GM19035 (cell line): ENCODE data around the gene GDF10.

Source experiments
- ATAC-seq: cut with Tn5 transposase; IDR thresholded peaks from one replicate; pipeline ENCODE4 v1.9.1; 2021; ENCODE audit not compliant: unreplicated experiment

The GDF10 gene

DNA sequence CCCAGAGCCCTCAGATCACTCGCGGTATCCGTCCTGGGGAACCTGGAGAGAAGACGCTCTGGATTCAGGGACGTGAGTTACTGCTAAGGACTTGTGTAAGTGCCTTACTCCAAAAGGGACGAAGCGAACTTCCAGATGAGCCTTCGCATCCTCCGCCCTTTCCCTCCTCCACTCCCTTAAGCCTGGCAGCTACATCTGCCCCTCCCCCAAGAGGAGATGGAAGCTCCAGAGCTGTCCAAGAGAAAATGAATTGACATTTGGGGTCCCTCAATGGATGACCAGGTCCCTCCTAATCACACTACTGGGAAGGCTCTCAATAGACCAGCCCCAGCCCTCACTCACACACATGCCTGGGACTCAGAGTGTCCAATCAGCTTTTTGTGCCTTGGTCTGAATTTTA lies 31.3 kb upstream of the GDF10 start:
- ATAC-seq = no peak

DNA sequence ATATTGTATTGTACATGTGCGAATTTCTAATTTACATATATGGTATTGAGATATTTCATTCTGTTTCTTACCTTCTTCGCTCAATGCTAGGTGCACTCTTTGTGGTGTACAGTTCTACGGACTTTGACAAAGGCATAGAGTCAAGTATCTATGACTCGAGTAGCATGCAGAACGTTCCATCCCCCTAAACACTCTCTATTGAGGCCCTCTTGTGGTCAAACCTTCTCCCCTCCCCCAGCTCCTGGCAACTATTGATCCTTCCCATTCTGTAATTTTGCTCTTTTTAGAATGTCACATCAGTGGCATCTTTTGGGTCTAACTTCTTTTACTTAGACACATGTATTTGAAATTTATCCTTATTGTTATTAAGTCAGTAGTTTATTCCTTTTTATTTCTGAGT lies 30.7 kb upstream of the GDF10 start:
- no peak for ATAC-seq

DNA sequence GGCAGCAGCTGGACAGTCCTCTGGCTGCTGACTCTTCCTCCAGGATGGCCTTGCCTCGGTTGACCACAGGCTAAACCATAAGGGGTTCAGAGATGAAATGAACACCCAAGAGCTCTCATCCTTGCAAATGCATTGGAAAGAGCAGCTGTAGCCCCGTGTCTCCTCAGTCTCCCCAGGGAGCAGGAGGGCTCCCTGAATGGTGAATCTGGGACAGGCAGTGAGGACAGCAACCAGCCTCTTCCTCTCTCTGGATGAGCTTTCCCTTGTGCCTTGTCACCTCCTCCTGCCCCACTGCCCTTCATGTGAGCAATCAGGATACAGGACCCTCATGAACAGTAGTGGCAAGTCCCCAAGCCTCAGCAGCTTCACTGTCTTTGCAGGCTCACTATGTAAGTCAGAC lies 23.9 kb upstream of the GDF10 start:
- no peak for ATAC-seq

DNA sequence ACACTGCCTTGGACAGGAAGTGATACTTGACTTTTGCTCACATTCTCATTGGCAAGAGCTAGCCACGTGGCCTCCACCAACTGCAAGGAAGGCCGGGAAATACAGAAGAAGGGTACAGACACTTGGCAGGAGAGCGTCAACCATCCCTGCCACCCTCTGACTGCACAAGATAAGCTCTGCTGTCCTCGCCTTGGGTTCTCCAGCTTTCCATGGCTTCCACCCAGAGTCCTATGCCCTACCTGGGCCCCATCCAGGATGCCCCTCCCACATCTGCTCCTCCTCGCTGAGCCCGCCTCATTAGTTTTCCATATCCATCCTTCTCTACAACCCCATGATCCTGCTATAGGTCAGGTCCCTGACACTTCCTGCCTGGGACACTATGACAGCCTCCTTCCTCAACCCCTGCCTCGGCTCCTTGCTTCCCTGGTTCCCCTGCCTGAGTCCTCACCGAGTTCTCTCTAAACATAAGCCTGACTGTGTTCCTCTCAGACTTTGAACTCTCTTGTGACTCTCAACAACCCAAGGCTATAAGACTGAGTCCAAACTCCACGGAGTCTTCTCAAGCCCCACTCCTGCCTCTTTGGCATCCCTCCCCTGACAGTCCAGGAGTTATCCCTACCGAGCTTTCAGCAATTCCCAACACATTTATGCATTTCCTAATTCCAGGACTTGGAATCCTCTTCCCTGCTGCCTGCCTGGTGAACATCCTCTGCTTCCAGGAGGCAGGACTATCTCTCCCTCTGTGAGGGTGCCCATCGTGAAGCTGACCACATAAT lies 23.2 kb upstream of the GDF10 start:
- no peak for ATAC-seq

DNA sequence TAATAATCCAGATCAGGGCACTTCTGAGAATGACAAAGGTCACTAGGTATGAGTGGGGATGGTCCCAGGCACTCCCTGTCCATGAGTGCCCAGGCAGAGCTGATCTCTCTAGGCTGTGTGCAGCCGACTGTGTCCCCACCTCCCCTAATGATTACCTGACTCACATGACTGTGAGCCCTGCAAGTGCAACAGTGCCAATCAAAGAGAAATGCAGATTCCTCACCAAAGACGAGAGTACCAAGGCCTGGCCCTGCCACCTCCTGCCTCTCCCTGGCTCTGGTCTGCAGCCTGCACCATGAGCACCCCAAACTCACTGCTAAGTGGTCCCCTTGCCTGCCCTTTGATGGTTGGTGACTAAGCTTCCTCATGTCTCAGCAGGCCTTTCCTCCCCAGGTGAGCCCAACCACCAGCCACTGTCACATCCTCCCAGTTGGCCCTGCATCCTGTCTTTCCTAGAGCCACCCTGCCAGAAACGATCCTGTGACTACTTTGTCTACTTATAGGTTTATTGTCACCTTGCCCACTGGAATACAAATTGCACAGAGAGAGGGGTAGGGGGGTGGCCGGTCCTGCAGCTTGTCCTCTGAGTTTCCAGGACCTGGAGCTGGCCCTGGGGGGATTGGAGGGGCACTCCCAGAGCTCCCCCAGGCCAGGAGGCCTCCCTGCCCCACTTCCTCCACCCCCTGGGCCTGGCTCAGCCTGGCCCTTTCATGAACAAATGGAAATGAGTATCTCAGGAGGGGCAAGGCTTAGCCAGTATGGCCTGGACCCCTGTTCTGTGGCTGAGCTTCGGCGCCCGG lies 22.4 kb upstream of the GDF10 start:
- no peak for ATAC-seq

DNA sequence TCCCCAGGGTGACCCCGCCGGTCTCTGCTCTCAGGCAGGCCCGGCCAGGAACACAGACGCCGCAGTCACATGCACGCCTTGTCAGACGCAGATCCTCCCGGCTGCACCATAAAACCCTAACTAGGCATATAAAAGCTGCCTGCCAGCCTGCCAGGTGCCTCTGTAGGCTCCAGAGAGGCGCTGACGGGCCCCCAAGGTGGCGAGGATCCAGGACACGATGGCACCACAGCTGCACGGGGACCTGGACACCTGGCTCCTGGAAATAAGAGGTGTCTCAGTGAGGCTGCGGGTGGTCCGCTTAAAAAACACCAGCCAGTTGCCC lies 21.9 kb upstream of the GDF10 start:
- no peak for ATAC-seq

DNA sequence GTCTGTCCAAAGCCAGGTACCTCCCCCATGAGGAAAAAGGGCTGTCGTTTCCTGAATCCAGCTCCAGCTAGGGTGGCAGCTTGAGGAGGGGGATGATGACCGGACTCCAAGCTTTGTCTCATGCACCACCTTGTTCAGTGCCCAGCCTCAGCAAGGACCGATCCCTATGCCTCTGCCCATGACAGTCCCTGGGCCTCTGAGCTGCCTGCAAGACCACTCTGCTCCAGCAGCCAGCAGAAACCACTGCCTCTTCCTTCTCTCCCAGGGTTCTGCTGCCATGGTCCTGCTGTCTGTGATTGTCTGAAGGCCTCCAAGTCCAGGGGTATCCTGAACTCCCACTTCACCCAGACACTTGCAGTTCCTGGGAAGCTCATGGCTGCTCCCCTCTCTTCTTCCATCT lies 21.3 kb upstream of the GDF10 start:
- ATAC-seq = no peak

DNA sequence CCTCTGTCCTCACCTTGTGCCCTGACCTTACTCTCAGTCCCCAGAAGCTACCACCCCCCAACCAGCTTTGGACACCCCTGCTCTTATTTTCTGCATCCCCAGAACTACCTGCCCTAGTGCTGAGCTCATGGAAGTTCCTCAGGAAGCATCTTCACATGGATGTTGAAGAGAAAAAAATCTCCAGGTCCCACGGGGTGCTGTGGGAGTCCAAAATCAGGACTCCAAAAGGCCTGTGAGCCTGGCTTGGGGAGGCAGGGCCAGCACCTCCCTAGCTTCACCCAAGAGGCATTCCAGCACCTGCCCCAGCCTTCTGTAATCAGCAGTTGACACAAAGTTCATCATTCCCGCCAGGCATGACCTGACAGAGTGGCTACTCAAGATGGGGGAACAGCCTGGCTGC lies 20.7 kb upstream of the GDF10 start:
- no peak for ATAC-seq

DNA sequence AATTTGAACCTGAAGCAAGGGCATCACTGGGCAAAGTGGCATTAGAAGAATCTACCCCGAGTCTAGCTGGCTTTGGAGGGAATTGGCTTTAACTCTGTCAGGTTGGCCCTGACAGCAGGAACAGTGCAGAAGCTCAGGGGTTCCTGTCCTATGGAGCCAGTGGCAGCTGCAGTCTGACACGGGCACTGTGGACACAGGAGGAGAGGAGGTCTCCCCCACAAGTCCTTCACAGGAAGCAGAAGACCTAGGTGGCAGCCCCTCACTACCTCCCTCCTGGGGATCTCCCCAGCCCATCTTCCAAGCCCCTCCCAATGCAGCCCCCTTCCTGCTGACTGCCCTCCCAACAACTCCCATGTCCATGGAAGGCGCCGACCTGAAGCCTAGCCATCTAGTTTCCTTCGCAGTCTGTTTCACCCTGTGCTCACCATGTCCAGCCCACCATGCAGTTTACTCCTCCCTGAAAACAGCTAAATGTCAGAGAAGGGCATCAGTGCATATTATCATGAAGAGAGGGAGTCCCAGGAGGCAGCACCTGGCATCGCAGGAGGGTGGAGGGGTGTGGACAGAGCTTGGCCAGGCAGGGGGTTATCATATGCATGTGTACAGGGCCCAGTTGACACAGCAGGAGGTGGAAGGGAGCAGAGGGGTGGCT lies 17.9 kb upstream of the GDF10 start:
- ATAC-seq = no peak

DNA sequence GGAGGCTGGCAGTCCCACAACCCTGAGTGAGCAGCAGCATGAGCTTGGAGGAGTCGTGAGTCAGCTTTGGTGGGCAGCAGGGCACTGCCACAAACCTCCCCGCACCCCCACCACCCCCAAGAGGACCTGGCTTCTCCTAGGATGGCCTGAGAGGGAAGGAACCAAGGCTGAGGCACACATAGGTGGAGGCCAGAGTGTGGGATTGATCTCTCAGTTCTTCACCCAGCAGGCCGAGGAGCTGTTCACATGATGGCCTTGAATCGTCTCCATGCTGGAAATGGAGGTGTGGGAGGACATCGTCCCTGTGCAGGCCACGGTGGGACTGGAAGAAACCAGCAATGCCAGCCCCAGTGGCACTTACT lies 17.4 kb upstream of the GDF10 start:
- ATAC-seq = no peak

DNA sequence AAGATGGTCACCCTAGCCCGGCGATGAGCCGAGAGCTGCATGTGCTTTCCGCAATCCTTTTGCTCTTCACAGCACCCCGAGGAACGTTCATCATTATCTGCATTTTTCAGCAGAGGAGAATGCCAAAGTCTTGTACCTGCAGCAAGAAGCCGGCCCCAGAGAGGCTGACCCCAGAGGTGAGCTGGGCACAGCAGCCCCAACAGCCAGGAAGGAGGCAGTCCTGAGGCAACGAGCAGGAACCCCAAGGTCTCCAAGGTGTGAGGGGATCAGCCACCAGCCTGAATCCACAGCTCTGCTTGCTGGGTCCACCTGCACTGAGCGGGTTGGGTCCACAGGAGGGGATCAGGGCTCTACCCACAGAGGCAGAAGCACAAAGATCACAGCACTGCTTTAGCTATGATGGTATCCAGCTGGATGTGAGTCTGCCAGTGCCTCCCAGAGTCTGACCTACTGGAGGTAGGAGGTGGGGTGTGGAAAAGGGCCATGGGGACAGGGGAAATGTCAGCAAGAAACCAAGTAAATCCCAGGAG lies 16.8 kb upstream of the GDF10 start:
- ATAC-seq = no peak

DNA sequence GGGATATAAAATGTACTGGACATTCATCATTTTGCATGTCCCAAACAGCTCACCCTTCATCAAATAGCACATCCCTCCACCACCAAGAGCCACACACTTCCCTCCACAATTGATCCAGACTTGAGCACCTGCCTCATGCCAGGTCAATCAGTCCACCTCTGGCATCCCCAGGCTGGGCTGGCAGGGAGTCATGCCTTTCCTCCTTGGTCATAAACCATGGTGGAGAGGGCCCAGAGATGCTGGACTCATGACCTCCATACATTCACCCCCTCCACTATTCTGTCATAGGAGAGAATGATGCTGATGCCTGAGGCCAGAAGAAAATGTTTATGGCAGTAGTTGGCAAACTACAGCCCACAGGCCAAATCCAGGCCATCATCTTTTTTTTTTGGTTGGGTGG lies 16.1 kb upstream of the GDF10 start:
- ATAC-seq = no peak

DNA sequence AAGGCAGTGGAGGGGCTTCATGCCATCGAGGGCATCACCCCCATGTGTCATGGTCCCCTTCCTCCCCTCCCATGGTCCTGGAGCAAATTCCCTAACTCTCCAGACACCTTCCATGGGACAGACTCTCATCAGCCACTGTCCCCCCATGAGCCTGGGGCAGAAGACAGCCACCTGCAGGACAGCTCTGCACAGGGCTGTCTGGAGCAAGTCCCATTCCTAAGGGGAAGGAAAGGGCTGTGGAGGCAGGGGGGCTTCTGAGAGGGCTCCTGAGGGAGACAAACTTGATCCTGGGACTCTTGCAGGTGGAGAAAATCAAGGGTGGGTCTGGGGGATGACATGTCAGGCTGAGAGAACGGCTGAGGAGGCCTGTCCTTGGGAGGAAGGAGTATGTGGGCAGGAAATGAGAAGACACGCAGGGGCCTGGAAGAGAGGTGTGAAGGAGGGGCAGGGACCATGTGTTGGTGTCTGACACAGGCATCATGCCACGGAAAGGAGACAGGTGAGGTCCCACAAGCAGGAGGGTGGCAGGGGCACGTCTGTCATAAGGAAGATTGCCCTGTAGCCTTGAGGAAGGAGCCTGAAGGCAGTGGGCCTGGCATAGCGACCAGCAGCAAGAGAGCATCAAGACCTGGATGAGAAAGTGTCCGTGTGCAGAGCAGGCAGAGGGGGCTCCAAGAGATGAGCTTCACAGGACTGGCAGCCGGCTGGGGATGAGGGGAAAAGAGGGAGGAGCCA lies 14.4 kb upstream of the GDF10 start:
- ATAC-seq = no peak

DNA sequence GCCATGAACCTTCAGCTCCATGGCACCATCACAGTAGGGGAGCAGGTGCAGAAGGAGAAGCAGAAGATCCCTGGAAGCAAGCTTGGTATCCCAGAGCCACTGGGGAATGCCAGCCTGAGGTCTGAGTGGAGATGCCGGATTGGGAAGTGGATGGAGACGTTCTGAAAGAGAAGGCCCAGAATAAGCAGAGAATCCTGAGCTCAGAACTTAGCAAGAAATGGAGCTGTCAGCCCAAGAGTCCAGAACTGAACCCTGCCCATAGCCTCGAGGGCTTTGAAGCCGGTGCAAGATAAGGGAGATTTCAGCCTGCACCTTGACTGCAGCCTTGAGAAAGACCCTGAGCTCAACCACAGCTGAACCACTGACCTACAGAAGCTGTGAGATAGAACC lies 13.9 kb upstream of the GDF10 start:
- no peak for ATAC-seq

DNA sequence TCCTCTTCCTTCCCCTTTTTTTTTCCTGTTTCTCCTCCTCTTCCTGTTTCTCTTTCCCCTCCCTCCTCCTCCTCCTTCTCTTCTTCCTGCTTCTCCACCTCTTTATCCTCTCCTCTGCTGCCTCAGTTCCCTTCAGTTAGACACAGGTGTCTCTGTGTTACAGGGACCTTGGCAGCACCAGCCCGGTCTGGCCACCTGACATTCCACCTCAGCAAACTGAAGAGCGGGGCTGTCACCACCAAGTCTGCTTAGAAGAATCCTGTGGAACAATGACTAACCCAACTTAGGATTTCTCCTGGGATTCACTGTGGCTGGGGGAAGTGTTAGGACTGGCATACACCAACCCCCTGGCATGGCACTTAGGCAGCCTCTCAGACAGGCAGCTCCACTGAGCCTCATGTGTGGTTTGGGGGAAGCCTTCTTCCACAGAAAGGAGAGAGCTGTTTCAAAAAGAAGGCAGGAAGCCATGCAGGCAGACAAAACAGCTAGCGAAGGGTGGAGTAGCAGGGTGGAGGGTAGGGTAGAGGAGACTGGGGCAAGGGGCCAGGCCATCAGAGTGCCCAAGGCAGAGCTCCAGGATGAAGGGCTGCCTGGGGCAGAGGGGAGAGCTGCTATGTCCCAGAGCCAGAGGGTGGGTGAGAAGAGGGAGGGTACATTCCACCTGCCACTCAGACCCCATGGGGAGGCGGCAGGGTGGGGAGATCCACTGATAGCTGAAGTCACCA lies 13.2 kb upstream of the GDF10 start:
- no peak for ATAC-seq

DNA sequence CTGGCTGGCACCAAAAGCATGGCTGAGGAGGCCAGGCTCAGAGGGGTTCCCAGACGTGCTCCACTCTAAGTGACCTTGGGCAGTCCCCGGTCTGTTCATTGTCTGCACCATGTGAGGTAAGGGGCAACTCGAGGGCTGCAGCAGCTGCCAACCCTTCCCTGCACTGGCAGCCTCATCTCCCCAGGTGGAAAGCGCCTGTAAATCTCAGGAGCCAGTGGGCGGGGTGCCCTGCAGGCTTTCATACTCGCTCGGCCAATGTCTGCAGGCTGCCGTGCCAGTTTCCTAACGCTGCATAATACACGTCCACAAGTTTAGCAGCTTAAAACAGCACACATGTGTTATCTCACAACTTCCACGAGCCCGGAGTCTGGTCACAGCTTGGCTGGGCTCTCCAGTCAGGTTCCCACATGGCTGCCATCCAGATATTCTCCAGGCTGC lies 12.6 kb upstream of the GDF10 start:
- no peak for ATAC-seq

DNA sequence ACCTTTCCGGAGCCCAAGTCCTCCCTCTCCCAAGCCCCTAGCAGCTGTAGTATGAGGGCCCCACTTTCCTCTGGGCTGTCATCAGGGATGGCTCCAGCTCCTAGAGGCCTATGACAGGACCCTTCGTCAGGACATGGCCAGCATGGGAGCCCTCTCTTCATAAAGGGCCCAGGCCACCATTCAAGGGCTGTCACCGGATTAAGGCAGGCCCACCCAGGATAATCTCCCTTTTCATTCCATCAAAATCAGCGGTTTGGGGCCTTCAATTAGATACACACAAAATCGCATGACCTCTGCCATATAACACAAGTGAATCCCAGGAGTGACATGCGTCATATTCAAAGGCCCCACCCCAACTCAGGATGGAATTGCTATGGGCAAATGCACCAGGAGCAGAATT lies 12.2 kb upstream of the GDF10 start:
- no peak for ATAC-seq

DNA sequence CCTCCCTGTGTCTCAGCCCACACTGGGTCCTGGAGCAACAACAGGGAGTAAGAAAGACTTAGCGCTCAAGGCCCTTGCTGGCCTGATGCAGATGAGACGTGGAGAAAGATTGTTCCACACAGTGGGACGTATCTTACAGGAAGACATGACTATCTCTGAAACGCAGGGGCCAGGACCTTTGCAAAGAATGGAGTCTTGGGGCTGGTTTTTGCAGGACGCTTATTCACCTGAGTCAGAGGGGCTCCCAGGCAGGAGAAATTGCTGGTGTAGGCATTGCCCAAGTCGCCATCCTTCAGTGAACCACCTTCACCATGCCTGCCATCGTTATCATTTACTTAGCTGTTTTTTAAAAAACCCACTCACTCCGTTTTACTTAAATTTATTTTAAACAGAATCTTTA lies 11.8 kb upstream of the GDF10 start:
- ATAC-seq = no peak

DNA sequence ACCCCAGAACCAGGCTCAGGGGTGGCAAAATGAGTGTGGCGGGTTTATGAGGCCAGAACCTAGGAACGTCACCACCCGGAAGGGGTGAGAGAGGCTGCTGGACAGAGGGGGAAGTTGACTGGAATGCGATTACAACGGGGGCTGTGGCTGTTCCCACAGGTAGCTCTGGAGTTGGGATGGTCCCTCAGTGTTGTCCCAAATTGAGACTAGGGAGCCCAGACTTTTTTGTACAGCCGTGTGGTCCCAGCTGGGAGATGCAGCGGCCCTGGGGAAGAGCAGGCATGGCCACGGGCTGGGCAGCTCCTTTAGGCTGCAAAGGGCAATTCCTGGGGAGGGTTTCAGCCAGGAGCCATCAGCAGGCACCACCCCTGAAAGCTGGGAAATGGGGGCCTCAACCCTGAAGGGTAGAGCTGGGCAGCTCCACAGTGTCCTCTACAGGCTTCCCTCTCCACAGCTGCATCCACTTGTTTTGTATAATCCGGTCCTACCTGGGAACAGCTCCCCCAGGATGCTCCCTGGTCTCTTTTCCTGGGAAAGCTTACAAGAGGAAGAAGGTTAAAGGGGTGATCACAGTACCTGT lies 11.0 kb upstream of the GDF10 start:
- no peak for ATAC-seq

DNA sequence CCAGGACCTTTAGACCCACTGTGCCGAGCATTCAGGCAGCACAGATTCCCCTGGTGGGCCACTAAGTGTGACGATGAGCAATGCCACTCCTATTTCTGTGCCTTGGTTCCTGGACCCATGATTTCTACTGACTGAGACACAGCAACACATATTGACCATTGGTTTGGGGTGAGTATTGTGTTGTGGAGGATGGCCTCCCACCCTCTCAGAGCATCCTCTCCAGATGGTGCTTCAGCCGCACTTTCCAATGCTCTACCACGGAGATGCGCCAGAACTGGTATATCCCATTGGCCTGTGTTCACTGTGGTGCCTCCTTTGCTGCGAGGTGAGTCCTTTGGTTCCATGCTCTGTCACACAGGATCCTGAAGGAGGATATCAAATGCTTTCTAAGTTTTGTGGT lies 10.1 kb upstream of the GDF10 start:
- no peak for ATAC-seq
